ENCODE results near the gene KMT5C.

KMT5C gene

DNA sequence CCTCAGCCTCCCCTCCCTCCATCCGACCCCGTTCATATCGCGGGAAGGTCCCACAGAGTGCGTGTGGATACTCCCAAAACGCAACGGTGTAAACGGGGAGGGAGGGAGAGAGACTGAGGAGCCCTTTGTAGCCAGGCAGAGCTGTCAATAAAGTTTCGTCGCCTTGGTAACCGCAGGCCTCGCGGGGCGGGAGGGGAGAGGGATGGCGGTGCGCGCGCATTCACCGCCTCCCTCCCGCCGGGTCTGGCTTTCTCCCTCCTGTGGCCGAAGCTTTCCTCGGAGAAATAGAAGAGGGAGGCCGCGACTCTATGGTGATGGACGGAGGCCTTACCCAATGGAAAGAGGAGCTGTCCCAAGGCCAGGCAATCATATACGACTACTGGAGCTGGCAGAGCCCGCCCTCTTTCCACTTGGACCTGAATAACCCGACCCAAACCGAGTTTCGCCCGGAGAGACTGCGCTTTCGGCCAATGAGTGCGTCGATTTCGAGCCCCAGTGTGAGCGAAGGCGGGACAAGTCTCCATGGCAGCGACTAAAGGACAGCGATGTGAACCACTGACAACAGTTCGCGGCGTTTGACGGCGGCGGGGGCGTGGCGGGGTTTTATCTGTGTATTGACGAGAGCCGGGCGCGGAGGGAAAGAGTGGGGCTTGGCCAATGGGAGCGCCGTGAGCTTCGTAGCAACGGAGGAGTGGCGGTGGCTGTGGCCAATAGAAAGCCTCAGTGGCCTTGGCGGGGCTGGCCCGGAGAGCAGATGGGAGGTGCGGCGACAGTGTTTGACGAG, at the start of gene KMT5C:
KMT5C (plus strand) TSS at position 772 of the 784 bp plus-strand sequence. CDS start 2,061 bp downstream, outside the sequence.
- DNase-seq (ENCODE audit: extremely low spot score, insufficient read length, low read depth): peak; percentile 98
- peak; percentile 100 for FAIRE-seq

DNA sequence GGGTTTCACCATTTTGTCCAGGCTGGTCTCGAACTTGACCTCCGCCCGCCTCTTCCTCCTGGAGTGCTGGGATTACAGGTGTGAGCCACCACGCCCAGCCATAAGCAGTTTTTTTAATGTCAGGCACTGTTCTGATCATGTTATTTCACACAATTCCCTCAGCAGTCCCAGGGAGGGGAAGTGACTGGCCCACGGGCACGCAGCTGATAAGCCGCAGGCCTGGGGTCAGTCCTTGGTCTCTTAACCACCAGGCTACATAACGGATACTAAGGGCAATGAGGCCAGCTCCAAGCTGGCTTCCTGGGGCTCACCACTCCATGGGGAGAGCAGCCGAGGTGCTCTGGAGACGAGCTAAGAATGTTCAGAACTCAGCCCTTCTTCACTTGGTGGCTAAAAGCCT, 42.4 kb upstream of the KMT5C start:
- FAIRE-seq: no peak
- DNase-seq (ENCODE audit: extremely low spot score, insufficient read length, low read depth): no peak

DNA sequence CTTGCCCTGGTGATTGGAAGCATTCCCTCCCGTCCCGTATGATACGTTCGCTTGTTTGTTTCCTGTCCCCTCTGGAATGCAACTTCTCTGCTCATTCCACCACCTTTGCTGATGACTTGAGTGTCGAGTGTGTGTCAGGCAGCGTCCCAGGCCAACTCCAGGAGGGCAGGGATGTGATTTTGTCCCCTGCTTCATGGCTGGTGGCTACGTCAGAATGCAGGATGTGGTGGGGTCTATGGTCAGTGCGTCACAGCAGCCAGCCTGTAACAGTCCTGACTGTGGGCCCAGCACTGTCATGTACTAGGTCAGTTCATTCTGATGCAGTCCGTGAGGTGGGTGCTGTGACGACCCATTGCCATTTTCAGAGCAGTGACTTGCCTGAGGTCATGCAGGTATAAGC, 39.7 kb upstream of the KMT5C start:
- no peak for DNase-seq (ENCODE audit: extremely low spot score, insufficient read length, low read depth)
- no peak for FAIRE-seq

DNA sequence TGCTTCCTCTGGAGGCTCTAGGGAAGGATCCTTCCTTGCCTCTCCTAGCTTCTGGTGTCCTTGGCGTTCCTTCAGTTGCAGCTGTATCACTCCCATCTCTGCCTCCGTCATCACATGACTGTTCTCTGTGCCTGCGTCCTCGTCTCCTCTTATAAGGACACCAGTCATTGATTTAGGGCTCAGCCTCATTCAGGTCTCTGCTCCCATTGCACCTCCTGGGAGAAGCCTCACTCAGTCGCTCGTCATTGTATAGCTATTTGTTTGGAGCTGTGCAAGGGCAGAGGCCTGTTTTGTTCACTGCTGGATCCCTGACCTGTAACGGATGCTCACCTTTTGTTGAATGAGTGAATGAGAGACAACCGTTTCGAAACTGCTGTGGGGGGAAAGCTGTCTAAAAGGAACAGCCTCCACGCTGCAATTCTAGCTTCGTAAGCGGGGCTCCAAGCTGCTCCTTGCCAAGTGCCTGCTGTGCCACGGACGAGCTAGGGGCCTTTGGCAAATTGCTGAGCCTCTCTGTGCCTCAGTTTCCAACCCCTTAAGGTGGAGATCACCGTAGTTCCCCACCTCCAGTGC, 38.7 kb upstream of the KMT5C start:
- FAIRE-seq (no peak), DNase-seq (ENCODE audit: extremely low spot score, insufficient read length, low read depth) (no peak)

DNA sequence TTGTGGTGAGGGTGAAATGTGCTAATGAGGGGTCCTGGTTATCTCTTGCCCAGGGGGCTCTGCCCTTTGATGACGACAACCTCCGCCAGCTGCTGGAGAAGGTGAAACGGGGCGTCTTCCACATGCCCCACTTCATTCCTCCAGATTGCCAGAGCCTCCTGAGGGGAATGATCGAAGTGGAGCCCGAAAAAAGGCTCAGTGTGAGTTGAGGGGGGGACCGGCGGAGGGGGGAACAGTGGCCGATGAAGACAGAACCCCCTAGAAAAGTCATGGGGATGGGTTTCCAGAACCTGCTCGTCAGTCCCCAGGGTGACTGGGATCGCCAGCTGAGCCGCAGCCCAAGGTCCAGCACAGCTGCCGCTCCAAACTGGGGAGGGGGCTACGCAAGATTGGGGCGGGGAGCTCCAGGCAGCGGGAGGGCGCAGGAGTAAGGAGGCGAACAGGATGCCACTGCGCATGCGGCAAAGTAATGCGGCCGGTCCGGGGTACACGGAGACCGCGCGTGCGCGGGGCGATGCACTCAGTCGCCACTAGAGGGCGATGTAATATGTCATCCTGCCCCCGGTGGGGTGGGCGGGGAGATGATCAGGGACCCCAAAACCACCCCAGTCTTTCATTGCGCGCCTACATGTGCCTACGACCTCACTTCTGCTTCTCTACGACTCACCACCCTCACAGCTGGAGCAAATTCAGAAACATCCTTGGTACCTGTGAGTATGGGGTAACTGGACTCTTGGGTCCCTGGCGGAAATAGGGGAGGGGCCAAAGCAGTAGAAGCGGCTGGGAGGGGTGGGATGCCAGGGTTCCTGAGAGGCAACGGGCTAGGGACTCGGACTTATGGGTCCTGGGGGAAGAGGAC, 38.0 kb upstream of the KMT5C start:
- DNase-seq (ENCODE audit: extremely low spot score, insufficient read length, low read depth) (peak; percentile 98), FAIRE-seq (peak; percentile 90)

DNA sequence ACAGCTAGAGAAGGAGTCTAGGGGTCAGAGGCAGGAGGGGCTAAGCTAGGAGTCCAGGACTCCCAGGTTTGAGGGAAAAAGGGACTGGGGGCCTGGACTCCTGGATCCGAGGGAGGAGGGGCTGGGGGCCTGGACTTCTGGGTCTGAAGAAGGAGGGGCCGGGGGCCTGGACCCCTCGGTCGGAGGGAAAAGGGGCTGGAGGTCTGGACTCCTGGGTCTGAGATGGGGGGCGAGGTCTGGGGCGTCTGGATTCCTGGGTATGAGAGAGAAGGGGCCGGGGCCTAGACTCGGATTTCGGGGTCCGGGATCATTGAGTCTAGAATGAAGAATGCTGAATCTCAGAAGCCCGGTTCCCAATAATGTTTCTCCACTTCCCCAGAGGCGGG, 37.4 kb upstream of the KMT5C start:
- no peak for FAIRE-seq
- DNase-seq (ENCODE audit: extremely low spot score, insufficient read length, low read depth): no peak

DNA sequence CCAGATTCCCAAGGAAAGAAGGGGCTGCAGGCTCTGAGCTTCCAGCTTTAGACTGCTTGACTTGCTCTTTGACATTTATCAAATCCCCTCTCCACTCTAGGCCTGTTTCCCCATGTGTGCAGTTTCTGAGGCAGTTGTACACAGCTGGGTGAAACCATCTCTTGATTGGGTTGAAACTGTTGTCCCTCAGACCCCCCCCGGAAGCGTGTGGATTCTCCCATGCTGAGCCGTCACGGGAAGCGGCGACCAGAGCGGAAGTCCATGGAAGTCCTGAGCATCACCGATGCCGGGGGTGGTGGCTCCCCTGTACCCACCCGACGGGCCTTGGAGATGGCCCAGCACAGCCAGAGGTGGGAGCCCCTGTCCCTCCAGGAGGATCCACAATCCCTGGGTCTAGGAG, 36.2 kb upstream of the KMT5C start:
- no peak for FAIRE-seq
- no peak for DNase-seq (ENCODE audit: extremely low spot score, insufficient read length, low read depth)

DNA sequence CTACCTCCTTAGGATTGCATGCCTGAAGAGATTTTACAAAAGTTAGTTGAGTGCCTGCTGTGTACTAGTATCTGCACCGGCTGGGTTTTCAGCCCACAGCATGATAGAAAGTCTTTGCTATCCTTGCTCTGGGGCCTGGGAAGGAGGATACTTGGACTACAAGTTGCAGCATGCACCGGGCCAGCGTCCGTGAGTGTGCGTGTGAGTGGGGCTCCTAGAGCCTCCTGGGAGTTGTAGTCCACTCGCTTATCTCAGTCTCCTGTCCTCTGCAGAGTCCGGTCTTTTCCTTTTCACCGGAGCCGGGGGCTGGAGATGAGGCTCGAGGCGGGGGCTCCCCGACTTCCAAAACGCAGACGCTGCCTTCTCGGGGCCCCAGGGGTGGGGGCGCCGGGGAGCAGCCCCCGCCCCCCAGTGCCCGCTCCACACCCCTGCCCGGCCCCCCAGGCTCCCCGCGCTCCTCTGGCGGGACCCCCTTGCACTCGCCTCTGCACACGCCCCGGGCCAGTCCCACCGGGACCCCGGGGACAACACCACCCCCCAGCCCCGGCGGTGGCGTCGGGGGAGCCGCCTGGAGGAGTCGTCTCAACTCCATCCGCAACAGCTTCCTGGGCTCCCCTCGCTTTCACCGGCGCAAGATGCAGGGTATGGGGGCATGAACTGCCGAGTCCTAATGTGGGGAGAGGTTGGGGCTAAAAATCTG, 35.2 kb upstream of the KMT5C start:
- DNase-seq (ENCODE audit: extremely low spot score, insufficient read length, low read depth) (no peak), FAIRE-seq (no peak)

DNA sequence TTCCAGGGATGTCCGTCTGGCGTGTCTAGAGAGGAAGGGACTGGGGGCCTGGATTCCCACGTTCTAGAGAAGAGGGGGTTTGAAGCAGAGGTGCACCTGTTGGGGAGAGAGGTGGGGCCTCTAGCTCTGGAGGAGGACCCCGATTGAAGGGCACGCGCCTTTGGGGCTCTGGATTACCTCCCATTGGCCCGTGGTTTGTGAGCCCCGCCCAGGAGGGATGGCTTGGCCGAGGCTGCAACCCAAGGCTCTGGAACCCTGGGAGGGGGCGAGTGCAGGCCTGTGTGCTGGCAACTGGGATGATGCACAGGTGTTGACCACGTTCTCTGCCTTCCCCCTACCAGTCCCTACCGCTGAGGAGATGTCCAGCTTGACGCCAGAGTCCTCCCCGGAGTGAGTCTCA, 34.7 kb upstream of the KMT5C start:
- FAIRE-seq (no peak), DNase-seq (ENCODE audit: extremely low spot score, insufficient read length, low read depth) (no peak)

DNA sequence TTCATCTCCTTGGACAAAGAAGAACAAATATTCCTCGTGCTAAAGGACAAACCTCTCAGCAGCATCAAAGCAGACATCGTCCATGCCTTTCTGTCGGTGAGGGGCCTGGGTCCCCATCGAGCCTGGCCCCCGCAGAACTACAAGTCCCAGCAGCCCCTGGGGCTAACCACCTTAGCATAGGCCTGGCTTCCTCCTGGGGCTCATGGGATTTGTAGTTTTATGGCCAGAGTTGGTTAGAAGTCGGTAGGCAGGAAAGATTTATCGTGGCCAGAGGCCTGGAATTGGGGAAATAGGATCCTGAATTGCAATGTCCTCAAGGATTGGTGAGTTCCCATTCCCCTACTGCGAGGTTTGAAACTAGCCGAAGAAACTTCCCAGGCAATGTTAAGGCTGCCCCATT, 34.2 kb upstream of the KMT5C start:
- FAIRE-seq (no peak), DNase-seq (ENCODE audit: extremely low spot score, insufficient read length, low read depth) (peak; percentile 37)

DNA sequence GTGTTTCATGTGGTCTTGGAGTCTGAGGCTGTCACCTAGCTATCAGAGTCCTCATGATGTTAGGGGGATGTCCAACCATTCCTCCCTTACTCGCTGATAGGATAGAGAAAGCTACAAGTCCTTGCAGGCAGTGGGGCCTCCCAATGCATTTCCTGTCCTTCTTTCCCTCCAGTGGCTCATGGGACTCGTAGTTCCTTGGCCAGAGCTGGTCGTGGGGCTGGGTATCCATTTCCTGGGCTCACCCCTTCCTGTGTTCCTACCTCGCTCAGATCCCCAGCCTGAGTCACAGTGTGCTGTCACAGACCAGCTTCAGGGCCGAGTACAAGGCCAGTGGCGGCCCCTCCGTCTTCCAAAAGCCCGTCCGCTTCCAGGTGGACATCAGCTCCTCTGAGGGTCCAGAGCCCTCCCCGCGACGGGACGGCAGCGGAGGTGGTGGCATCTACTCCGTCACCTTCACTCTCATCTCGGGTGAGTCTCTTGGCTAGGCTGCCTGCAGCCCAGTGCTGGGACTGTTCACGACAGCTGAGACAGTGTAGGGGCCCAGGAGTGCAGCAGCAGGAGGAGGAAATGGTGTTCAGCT, 33.6 kb upstream of the KMT5C start:
- FAIRE-seq: no peak
- no peak for DNase-seq (ENCODE audit: extremely low spot score, insufficient read length, low read depth)

DNA sequence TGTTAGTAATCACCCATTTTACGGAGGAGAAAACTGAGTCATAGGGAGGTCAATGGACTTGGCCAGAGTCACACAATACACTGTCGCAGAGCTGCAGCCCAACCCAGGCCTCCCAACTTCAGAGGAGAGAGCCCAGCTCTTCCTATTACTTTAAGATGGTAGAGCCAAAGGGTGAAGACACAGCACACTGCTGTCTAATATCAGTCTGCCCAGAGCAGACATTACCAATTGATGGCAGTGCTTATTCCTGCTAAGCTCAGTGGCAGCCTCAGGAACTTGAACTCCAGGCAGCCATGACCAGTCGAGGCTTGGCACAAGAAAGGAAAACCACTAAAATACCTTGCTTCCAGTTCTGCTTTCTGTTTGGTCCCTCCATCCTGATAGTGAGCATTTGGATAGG, 33.0 kb upstream of the KMT5C start:
- DNase-seq (ENCODE audit: extremely low spot score, insufficient read length, low read depth) (no peak), FAIRE-seq (no peak)

DNA sequence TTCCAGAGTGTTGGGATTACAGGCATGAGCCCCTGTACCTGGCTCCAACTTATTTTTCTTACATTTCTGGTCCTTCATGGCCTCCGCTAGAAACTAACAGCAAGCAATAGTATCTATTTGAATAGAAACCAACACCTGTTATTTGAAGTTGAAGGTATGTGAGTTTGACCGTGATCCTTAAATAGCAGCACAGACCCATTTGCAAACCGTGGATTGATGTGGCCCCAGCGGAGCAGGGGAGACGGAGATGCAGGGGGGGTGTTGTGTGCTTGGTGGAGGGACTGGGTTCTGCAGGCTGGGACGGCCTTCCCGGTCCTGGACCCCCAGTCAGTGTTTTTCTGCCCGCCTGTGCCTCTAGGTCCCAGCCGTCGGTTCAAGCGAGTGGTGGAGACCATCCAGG, 31.4 kb upstream of the KMT5C start:
- no peak for FAIRE-seq
- no peak for DNase-seq (ENCODE audit: extremely low spot score, insufficient read length, low read depth)

DNA sequence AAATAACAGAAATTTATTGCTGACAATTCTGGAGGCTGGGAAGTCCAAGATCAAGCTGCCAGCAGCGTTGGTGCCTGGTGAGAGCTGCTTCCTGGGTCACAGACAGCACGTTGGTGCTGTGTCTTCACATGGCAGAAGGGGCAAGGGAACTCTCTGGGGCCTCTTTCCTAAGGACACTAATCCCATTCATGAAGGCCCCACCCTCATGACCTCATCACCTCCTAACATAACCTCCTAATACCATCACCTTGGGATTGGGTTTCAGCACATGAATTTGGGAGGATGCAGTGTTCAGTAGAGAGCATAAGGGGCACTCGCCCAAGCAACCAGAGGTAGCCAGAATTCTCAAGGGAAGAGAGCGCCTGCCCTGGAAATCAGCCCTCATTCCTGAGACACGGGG, 30.2 kb upstream of the KMT5C start:
- DNase-seq (ENCODE audit: extremely low spot score, insufficient read length, low read depth) (no peak), FAIRE-seq (no peak)

DNA sequence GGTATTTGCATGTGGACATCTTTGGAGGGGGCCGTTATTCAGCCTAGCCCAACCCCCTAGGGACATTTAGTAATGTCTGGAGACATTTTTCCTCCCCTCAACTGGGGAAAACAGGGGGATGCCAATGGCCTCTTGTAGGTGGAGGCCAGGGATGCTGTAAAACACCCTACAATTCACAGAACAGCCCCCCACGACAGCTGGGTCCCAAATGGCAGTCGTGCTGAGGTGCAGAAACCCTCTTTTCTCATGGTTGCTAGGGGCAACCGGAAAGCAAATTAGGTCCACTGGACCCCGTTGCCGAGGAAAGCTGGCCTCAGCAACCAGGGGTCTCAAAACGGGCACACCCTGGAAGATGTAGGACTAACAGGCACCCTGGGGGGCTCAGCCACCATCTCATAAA, 29.2 kb upstream of the KMT5C start:
- FAIRE-seq: no peak
- no peak for DNase-seq (ENCODE audit: extremely low spot score, insufficient read length, low read depth)

DNA sequence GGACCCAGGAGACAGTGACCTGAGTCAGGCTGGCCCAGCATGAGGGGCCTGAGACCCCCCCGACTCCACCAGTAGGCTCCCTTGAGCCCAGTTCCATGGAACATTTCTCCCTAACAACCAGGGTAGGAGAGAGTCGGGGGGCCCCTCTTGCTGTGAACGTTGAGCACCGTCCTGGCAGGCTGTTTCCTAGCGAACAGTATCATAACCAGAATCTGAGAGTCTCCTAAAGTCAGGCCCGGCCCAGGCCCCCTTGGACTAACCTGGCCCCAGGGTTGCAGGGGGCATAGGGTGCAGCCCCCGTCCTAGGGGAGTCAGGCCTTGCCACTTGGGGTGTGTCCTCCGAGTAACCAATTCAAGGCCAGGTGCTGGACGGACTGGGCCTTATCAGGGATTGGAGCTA, 28.3 kb upstream of the KMT5C start:
- DNase-seq (ENCODE audit: extremely low spot score, insufficient read length, low read depth) (no peak), FAIRE-seq (no peak)

DNA sequence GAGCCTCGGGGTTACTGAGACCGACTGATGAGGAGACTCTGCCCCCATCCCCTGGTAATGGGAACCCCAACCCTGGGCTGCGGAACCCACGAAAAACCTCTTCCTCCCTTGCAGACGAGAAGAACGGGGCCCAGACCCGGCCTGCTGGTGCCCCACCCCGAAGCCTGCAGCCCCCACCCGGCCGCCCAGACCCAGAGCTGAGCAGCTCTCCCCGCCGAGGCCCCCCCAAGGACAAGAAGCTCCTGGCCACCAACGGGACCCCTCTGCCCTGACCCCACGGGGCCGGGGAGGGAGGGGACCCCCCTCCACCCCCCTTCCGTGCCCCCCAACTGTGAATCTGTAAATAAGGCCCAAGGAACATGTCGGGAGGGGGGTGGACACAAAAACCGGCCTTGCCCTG, 27.9 kb upstream of the KMT5C start:
- DNase-seq (ENCODE audit: extremely low spot score, insufficient read length, low read depth) (no peak), FAIRE-seq (no peak)

DNA sequence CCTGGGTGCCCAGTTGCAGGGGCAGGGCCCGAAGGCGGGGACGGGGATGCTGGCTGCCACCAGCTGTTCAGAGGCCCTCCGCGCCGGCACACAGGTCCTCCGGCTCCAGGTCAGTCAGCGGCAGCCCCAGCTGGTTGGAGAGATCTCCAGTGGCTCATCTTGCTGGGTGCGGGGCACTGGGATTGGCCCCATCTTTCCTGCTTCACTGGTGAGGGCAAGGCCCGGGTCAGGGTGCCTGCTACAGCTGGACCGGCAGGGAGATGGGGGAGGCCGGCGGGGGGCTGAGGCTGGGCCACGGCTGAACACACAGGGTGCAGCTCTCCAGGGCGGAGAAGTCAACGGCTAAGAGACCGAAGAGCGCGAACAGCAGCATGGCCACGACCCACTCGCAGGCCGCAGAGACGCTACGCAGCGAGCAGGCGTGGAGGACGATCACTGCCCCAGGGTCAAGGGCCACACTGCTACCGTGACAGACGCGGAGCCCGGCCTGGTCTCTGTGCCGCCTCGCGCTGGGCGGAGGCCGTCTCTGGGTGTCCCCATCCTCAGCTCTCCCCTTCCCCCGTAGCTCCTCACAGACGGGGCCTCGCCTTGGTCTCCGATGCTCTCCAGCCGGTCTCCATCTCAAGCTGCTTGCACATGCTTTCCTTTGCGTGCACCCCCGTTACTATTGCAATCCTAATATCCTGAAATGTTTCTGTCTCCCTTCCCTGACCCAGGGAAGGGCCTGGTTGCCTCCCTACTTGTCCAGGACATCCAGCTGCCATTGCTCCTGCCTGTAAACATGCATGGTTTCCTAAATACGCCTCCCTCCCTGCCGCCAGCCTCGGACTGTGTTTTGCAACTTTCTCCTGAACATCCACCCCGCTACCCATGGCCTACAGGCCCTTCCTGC, 26.8 kb upstream of the KMT5C start:
- no peak for DNase-seq (ENCODE audit: extremely low spot score, insufficient read length, low read depth)
- no peak for FAIRE-seq

DNA sequence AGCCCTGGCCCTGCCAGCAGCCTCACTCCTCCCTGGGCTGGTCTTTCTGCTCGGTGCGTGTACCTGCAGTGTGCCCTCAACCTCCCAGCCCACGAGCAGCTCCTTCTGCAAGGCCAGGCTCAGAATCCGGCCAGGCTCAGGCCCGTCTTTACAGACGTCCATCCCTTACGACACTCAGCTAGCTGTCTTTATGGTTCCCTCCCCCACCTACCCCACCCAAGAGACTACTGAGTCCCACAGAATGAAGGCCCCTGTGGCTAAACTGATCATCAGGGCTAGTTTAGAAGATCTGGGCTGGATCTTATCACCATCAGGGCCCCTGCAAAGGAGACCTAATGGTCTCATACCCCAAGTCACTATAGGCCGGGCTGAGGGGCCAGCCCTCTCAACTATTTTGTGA, 25.3 kb upstream of the KMT5C start:
- FAIRE-seq: no peak
- no peak for DNase-seq (ENCODE audit: extremely low spot score, insufficient read length, low read depth)
